Kasumi-1 (cell line): ENCODE measurements around the gene NHS.

Experiments
- DNase-seq, 2 experiments: peaks; one replicate each; lab custom pipeline; 2025; lab: John Stamatoyannopoulos, UW

Gene NHS

GRCh38 chrX:17590892-17591740 is 216.1 kb downstream of the NHS start:
- peak; percentile 24 to 33 for DNase-seq

GRCh38 chrX:17591741-17592110 is 216.7 kb downstream of the NHS start:
- DNase-seq: no peak

- DNase-seq: no peak
Measured at GRCh38 chrX:17592117-17592516, 217.1 kb downstream of the NHS start.

GRCh38 chrX:17594693-17595092 is 219.7 kb downstream of the NHS start:
- DNase-seq: no peak

GRCh38 chrX:17595456-17596035 is 220.5 kb downstream of the NHS start:
- DNase-seq: no peak

- no peak for DNase-seq
Measured at GRCh38 chrX:17596061-17596460, 221.1 kb downstream of the NHS start.

GRCh38 chrX:17596546-17597205 is 221.7 kb downstream of the NHS start:
- no peak for DNase-seq

GRCh38 chrX:17597327-17597726 is 222.3 kb downstream of the NHS start:
- DNase-seq: no peak

- no peak for DNase-seq
Measured at GRCh38 chrX:17597836-17598439, 222.9 kb downstream of the NHS start.

GRCh38 chrX:17601441-17602200 is 226.6 kb downstream of the NHS start:
- no peak for DNase-seq

- DNase-seq: no peak
Measured at GRCh38 chrX:17602245-17602644, 227.2 kb downstream of the NHS start.

GRCh38 chrX:17603196-17603595 is 228.2 kb downstream of the NHS start:
- no peak for DNase-seq

- DNase-seq: no peak
Measured at GRCh38 chrX:17605676-17606075, 230.7 kb downstream of the NHS start.

GRCh38 chrX:17606231-17606630 is 231.2 kb downstream of the NHS start:
- DNase-seq: no peak

- DNase-seq: no peak
Measured at GRCh38 chrX:17608888-17609287, 233.9 kb downstream of the NHS start.

- DNase-seq: no peak
Measured at GRCh38 chrX:17610788-17611187, 235.8 kb downstream of the NHS start.

GRCh38 chrX:17613979-17614588 is 239.1 kb downstream of the NHS start:
- DNase-seq: no peak

GRCh38 chrX:17616936-17617335 is 241.9 kb downstream of the NHS start:
- no peak for DNase-seq

- DNase-seq: no peak
Measured at GRCh38 chrX:17617806-17618205, 242.8 kb downstream of the NHS start.

- no peak for DNase-seq
Measured at GRCh38 chrX:17621566-17622270, 246.7 kb downstream of the NHS start.

- DNase-seq: no peak
Measured at GRCh38 chrX:17622331-17622730, 247.3 kb downstream of the NHS start.
